ENCODE measurements around the gene NBDY. TPM values are rescaled to one million over a fixed set of nuclear protein-coding genes. Genes with fewer than 3 reads are reported as not detected.

The NBDY gene
- total and polyA plus RNA-seq, 4 donors: 0.84 to 10.4 (median 5.2) TPM

DNA sequence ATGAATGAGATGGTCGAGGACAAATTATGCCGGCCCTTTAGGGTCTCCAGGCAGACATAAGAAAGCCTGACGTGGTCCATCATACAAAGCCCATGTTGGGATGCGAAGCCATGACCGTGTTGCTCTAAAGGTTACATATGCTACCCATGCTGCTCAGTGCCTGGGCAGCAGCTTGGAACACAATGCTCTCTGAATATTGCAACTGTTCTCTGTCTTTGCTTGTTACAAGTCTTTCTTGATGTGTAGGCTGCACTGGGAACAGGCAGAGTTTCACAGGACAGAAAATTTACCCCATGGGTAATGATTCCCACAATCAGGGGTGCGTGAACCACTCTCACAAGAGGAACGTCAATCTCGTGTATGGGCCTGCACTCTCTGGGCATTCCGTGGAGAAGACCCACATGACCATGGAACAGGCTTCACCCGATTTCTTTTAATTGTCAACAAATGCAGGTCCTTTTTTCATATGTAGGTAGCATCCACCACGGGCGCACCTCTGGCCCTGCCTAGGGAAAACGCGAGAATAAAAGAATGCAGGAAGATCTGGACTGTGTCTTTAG, 66.3 kb downstream of the NBDY start:
- Histone ChIP-seq H3K36me3 (ENCODE audit: control insufficient read depth in 4 of 4, insufficient read depth in 3 of 4, low read depth in 1 of 4, low read length in 3 of 4) (no peaks in the 10 kb centered on the region), H3K27ac (ENCODE audit: low read depth in 1 of 2, low read length in 2 of 2) (no peak overlapping the region), H3K4me1 (ENCODE audit: control insufficient read depth in 4 of 4, insufficient read depth in 4 of 4, low read length in 3 of 4) (peaks cover 0 to 23% (median 19%) of the 10 kb centered on the region in 4 donors), H3K27me3 (ENCODE audit: control insufficient read depth in 4 of 4, insufficient read depth in 4 of 4, low read length in 3 of 4) (no peaks in the 10 kb centered on the region), H3K9ac (ENCODE audit: low read depth in 1 of 2, low read length in 2 of 2) (no peak overlapping the region), H3K4me3 (ENCODE audit: low read depth in 1 of 3, low read length in 3 of 3) (no peak overlapping the region), H3K9me3 (ENCODE audit: control insufficient read depth in 4 of 4, low read length in 3 of 4) (no peaks in the 10 kb centered on the region)
- WGBS: 97% methylated on average over 14 of the region's 14 CpGs
- TF ChIP-seq CTCF (IDR thresholded peaks at IDR 0.05; ENCODE audit: low read depth, low read length, missing input control): no peak
- TF ChIP-seq JUND (IDR thresholded peaks at IDR 0.05): no peak
- no peak for TF ChIP-seq NR2F2 (IDR thresholded peaks at IDR 0.05)
- TF ChIP-seq SP1 (IDR thresholded peaks at IDR 0.05): no peak
- TF ChIP-seq YY1 (IDR thresholded peaks at IDR 0.05): no peak
- no peak for TF ChIP-seq FOXA1 (IDR thresholded peaks at IDR 0.05)
- TF ChIP-seq, protein P1, sequence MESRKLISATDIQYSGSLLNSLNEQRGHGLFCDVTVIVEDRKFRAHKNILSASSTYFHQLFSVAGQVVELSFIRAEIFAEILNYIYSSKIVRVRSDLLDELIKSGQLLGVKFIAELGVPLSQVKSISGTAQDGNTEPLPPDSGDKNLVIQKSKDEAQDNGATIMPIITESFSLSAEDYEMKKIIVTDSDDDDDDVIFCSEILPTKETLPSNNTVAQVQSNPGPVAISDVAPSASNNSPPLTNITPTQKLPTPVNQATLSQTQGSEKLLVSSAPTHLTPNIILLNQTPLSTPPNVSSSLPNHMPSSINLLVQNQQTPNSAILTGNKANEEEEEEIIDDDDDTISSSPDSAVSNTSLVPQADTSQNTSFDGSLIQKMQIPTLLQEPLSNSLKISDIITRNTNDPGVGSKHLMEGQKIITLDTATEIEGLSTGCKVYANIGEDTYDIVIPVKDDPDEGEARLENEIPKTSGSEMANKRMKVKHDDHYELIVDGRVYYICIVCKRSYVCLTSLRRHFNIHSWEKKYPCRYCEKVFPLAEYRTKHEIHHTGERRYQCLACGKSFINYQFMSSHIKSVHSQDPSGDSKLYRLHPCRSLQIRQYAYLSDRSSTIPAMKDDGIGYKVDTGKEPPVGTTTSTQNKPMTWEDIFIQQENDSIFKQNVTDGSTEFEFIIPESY (IDR thresholded peaks at IDR 0.05): no peak
- TF ChIP-seq ATF3 (IDR thresholded peaks at IDR 0.05): no peak
- TF ChIP-seq RAD21 (IDR thresholded peaks at IDR 0.05): no peak
- no peak for TF ChIP-seq FOXA2 (IDR thresholded peaks at IDR 0.05)
- TF ChIP-seq, protein P2, sequence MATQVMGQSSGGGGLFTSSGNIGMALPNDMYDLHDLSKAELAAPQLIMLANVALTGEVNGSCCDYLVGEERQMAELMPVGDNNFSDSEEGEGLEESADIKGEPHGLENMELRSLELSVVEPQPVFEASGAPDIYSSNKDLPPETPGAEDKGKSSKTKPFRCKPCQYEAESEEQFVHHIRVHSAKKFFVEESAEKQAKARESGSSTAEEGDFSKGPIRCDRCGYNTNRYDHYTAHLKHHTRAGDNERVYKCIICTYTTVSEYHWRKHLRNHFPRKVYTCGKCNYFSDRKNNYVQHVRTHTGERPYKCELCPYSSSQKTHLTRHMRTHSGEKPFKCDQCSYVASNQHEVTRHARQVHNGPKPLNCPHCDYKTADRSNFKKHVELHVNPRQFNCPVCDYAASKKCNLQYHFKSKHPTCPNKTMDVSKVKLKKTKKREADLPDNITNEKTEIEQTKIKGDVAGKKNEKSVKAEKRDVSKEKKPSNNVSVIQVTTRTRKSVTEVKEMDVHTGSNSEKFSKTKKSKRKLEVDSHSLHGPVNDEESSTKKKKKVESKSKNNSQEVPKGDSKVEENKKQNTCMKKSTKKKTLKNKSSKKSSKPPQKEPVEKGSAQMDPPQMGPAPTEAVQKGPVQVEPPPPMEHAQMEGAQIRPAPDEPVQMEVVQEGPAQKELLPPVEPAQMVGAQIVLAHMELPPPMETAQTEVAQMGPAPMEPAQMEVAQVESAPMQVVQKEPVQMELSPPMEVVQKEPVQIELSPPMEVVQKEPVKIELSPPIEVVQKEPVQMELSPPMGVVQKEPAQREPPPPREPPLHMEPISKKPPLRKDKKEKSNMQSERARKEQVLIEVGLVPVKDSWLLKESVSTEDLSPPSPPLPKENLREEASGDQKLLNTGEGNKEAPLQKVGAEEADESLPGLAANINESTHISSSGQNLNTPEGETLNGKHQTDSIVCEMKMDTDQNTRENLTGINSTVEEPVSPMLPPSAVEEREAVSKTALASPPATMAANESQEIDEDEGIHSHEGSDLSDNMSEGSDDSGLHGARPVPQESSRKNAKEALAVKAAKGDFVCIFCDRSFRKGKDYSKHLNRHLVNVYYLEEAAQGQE (IDR thresholded peaks at IDR 0.05): no peak
- TF ChIP-seq HNF4G (IDR thresholded peaks at IDR 0.05): no peak
- TF ChIP-seq GABPA (IDR thresholded peaks at IDR 0.05 in 1 of 2, conservative IDR thresholded peaks at IDR 0.05 in 1 of 2): no peak
- no peak for TF ChIP-seq TAF1 (conservative IDR thresholded peaks at IDR 0.05)
- TF ChIP-seq EGR1 (IDR thresholded peaks at IDR 0.05; ENCODE audit: low read depth in 2 of 2): no peak
- TF ChIP-seq HNF4A (conservative IDR thresholded peaks at IDR 0.05): no peak
- no peak for TF ChIP-seq RXRA (IDR thresholded peaks at IDR 0.05)
- no peak for TF ChIP-seq MAX (IDR thresholded peaks at IDR 0.05)
- DNase-seq (ENCODE audit: low spot score): no peak
